Bronchial epithelial cell (primary cell): ENCODE results near the gene OSTN. TPM values are rescaled to one million over a fixed set of nuclear protein-coding genes. Genes with fewer than 3 reads are reported as not detected.
"Not testable (repeated sequence)": the region's sequence is repeated elsewhere in the genome, so short reads cannot be mapped to it uniquely, and the experiment has no call there.

Source experiments
- DNase-seq: peaks from one replicate; pipeline ENCODE4 v3.0.0-alpha.2; 2010; ENCODE audit warnings: low read depth
- FAIRE-seq: peaks from 2 replicates; lab custom pipeline; 2011; peaks lifted over from hg19 to GRCh38; lab: Jason Lieb, UNC
- H3K27me3 ChIP-seq: 2 replicates; pipeline ENCODE4 v1.5.1; 2011; ENCODE audit warnings: low read length; ENCODE audit not compliant: control insufficient read depth, insufficient read depth
- H3K36me3 ChIP-seq: 2 replicates; pipeline ENCODE4 v1.5.1; 2011; ENCODE audit warnings: low read length; ENCODE audit not compliant: control insufficient read depth, insufficient read depth
- H3K4me3 ChIP-seq: 2 replicates; pipeline ENCODE4 v1.5.1; 2011; ENCODE audit warnings: mild to moderate bottlenecking, low read depth, low read length, control low read depth
- CTCF ChIP-seq: IDR thresholded peaks from 2 replicates; pipeline ENCODE4 v1.5.1; 2011; ENCODE audit warnings: mild to moderate bottlenecking, moderate library complexity, low read length, control low read depth, inconsistent platforms; ENCODE audit not compliant: insufficient read depth, severe bottlenecking
- total RNA-seq: library from RNA; depleted of rRNA; stranded (reverse); fragments of >200 nt; gene quantifications from 2 replicates; pipeline ENCODE4 v1.2.1, GENCODE V29; 2014

The OSTN gene
- total RNA-seq, 1 donor from 2014 or later = not detected

DNA sequence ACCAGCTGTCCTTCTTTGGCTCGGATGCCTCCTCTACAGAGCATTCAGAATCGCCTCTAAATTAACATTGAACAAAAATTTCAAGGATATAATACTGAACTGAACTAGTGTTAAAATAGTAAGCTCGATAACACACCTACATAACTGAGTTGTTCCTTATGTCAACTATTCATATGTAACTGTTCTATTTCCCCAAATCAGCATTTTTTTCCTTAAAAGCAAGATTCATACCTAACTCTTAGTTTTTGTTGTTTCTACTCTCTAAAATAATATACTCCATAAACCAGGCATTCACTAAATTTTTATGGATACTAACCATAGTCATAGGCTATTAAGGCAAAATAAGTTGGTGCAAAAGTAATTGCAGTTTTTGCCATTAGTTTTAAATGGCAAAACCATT lies 32.7 kb upstream of the OSTN start:
- Histone ChIP-seq H3K4me3 (no peak overlapping the region), H3K36me3 (no peaks in the 10 kb centered on the region), H3K27me3 (no peaks in the 10 kb centered on the region)
- FAIRE-seq (no peak), DNase-seq (no peak)
- no peak for TF ChIP-seq CTCF

DNA sequence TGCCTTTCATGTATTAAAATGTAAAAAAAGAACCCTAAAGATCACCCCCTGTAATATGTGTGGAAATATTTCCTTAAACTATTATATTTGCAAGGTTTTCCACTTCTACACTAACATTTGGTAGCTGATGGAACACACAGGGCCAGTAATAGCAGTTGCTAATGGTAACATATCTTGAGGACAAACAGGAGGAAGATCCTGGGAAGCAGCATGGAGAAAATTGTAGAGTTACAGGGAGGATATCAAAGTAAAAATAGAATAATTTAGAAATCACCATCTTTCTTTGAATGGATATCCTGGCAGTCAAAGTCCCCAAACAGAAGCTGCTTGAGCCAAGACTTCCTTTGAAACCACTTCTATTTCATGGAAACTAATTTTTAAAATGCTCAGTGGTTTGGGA lies 29.5 kb upstream of the OSTN start:
- no peak for TF ChIP-seq CTCF
- Histone ChIP-seq H3K36me3 (no peaks in the 10 kb centered on the region), H3K27me3 (no peaks in the 10 kb centered on the region), H3K4me3 (no peak overlapping the region)
- FAIRE-seq = no peak
- DNase-seq = no peak

GRCh38 chr3:191170097-191170496 lies 28.9 kb upstream of the OSTN start:
- no peak for TF ChIP-seq CTCF
- no peak for FAIRE-seq
- H3K36me3 ChIP-seq = no peaks in the 10 kb centered on the region
- H3K4me3 ChIP-seq = no peak overlapping the region
- no peaks in the 10 kb centered on the region for H3K27me3 ChIP-seq
- DNase-seq = no peak

DNA sequence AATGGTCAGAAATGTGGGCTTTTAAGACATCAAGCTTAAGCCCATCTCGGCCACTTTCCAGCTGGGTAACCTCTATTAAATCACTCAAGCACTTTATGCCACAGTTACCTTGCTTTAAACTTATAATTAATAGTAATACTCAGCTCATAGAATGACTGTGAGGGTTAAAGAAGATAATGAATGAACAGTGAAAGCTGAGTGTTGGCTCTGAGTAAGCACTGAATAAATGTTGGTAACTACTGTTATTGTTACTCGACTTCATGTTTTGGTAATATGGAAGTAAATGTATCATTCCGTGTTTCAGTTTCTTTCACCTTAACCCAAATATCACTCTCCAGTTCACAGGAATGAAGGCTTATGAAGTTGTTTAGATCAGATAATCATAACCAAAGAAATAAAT lies 23.9 kb upstream of the OSTN start:
- no peak overlapping the region for H3K4me3 ChIP-seq
- no peaks in the 10 kb centered on the region for H3K36me3 ChIP-seq
- DNase-seq = no peak
- FAIRE-seq = no peak
- H3K27me3 ChIP-seq = no peaks in the 10 kb centered on the region
- no peak for TF ChIP-seq CTCF

GRCh38 chr3:191176038-191176785 lies 22.8 kb upstream of the OSTN start:
- H3K27me3 ChIP-seq = no peaks in the 10 kb centered on the region
- no peaks in the 10 kb centered on the region for H3K36me3 ChIP-seq
- no peak overlapping the region for H3K4me3 ChIP-seq
- FAIRE-seq (no peak), DNase-seq (no peak)
- TF ChIP-seq CTCF = no peak

DNA sequence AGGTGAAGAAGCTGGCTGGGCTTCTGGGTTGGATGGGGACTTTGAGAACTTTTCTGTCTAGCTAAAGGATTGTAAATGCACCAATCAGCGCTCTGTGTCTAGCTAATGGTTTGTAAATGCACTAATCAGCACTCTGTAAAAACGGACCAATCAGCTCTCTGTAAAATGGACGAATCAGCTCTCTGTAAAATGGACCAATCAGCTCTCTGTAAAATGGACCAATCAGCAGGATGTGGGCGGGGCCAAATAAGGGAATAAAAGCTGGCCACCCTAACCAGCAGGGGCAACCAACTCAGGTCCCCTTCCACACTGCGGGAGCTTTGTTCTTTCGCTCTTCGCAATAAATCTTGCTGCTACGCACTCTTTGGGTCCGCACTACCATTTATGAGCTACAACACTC lies 13.7 kb upstream of the OSTN start:
- not testable (repeated sequence) for H3K36me3 ChIP-seq, DNase-seq, H3K4me3 ChIP-seq, H3K27me3 ChIP-seq, FAIRE-seq

DNA sequence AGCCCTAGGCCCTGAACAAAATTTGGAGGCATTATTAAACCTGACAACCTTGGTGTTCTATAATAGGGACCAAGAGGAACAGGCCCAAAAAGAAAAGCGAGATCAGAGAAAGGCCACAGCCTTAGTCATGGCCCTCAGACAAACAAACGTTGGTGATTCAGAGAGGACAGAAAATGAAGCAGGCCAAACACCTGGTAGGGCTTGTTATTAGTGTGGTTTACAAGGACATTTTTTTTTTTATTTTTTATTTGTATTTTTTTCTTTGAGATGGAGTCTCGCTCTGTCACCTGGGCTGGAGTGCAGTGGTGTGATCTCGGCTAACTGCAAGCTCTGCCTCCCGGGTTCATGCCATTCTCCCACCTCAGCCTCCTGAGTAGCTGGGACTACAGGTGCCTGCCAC lies 10.8 kb upstream of the OSTN start:
- H3K27me3 ChIP-seq, H3K4me3 ChIP-seq, H3K36me3 ChIP-seq, FAIRE-seq: not testable (repeated sequence)
- DNase-seq = peak; percentile 60

DNA sequence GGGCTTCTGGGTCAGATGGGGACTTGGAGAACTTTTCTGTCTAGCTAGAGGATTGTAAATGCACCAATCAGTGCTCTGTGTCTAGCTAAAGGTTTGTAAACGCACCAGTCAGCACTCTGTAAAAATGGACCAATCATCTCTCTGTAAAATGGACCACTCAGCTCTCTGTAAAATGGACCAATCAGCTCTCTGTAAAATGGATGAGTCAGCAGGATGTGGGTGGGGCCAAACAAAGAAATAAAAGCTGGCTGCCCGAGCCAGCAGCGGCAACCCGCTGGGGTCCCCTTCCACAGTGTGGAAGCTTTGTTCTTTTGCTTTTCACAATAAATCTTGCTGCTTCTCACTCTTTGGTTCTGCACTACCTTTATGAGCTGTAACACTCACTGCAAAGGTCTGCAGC lies 6.8 kb upstream of the OSTN start:
- FAIRE-seq, DNase-seq, H3K36me3 ChIP-seq, H3K4me3 ChIP-seq, H3K27me3 ChIP-seq: not testable (repeated sequence)
